H1 (cell line): ENCODE measurements around the gene CXCL12. TPM values are rescaled to one million over a fixed set of nuclear protein-coding genes. Genes with fewer than 3 reads are reported as not detected.
A peak's percentile ranks its signal among the peaks of the same experiment; 100 is the strongest.

Experiments
- BACH1 ChIP-seq: IDR thresholded peaks from 2 replicates; pipeline ENCODE4 v1.6.1; 2012; ENCODE audit warnings: low read length, improper control_type of control experiment
- JUND ChIP-seq: IDR thresholded peaks from 2 replicates; pipeline ENCODE4 v1.6.1; 2011; ENCODE audit warnings: mild to moderate bottlenecking, improper control_type of control experiment, low read length
- RAD21 ChIP-seq, 2 experiments: IDR thresholded peaks in 1 of 2; conservative IDR thresholded peaks in 1 of 2; 2 replicates each; pipeline ENCODE4 v1.6.1; 2011; ENCODE audit warnings: low read depth in 2 of 2, low read length in 2 of 2, improper control_type of control experiment in 1 of 2, inconsistent platforms in 1 of 2, mild to moderate bottlenecking in 1 of 2, moderate library complexity in 1 of 2
- polyA plus RNA-seq, 7 experiments: library from polyadenylated mRNA; depleted of rRNA in 3 of 7; stranded (reverse) in 5 of 7; unstranded in 2 of 7; fragments of >200 nt in 5 of 7; fragments of 200-250 nt in 2 of 7; gene quantifications; 1 replicate in 5 of 7; 2 replicates in 1 of 7; 4 replicates in 1 of 7; pipeline versions ENCODE4 v1.2.1 to v1.2.3, GENCODE V29; 2011 to 2013; ENCODE audit warnings: missing spikeins in 2 of 7, mixed read lengths in 2 of 7
- total RNA-seq: library from RNA; stranded (reverse); fragmentation: NEBNext Ultra II Directional; extraction: Animal tissue kit (Norgen Biotek cat#: 25700); gene quantifications from 2 replicates; pipeline ENCODE4 v1.2.1, GENCODE V29; 2021

CXCL12 gene
- total and polyA plus RNA-seq, 2 of the 8 experiments (the other 6 are each of a cell fraction or from before 2014, with no cell fraction given) = 51.4 to 53.8 TPM

DNA sequence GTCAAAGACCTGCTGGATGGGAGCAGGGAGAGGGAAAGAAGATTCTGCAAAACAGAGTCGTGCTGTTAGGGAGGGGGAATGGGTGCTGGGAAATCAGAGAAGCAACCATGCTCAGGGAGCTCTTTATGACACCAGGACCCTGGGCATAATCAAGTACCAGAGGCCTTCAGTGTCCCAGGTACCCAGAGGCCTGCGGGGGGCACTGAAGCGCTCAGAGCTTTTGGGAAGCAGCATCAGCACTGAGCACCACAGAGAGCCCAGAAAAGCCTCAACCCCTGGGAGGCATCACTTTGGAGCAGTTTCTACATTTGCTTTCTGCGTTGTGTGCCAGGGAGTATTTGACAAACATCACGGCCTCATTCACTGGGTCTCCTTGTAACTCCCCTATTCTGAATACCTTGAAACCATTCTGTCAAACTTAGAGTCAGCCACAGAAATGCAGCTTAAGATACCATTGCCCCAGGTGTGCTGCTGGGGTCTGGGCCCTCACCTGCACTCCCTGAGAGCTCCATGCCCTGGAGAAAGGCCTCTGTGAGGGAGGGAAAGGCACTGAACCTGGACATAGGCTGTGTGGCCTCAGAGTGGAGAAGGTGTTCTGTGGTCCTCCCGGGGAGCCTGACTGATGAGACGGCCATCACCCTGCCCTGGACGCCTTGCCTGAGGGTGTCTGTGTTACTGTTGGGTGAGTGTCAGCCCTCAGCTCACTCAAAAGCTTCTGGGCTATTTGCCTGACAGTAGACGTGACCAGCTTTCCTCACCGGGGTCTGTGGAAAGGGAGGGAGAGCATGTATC is 37.1 kb downstream of the CXCL12 start (continued):
- TF ChIP-seq RAD21 (IDR thresholded peaks at IDR 0.05 in 1 of 2, conservative IDR thresholded peaks at IDR 0.05 in 1 of 2; ENCODE audit: low read depth in 2 of 2, low read length in 2 of 2) (peak; percentile 27 to 54; a peak in 2 of 4 replicates), BACH1 (no peak), JUND (no peak)
